Uterus (tissue), 2 donors: ENCODE measurements around the gene RAB33B.

Source experiments
- CTCF ChIP-seq, 4 experiments: fragments of 200-600 bp in 2 of 4; fragments of 450-650 bp in 2 of 4; sonication (generic) in 2 of 4; IDR thresholded peaks; one replicate each; pipeline ENCODE4 v1.5.1; 2016 to 2019; ENCODE audit warnings: antibody characterized with exemption in 4 of 4, mild to moderate bottlenecking in 2 of 4, moderate library complexity in 1 of 4
- POLR2A ChIP-seq, 2 donors: fragments of 450-650 bp; IDR thresholded peaks; one replicate each; pipeline ENCODE4 v1.6.1; 2016; ENCODE audit warnings: antibody characterized with exemption in 2 of 2, mild to moderate bottlenecking in 1 of 2, moderate library complexity in 1 of 2

DNA sequence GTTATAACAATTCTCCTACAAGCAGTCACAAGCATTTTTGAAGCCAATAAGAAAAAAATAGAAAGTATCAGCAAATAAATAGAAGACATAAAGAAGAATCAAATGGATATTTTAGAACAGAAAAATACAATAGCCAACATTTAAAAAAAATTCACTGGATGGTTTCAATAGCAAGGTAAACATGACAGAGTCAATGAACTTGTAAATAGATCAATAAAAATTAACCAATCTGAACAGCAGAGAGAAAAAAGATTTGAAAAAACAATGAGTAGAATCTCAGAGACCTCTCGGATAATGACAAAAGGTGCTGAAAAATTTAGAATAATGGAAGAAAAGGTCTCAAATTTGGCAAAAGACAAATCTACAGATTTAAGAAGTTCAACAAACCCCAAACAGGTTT, 33.3 kb upstream of the RAB33B start:
- TF ChIP-seq CTCF (IDR thresholded peaks at IDR 0.05) (no peak), POLR2A (IDR thresholded peaks at IDR 0.05) (no peak)
